Stimulated activated CD4-positive, alpha-beta T cell treated with anti-CD3 and anti-CD28 coated beads, Interleukin-4, amount 100 ng/mL, for 1 hour (primary cell): ENCODE results near the gene RBBP8.

Experiments
- DNase-seq: peaks from one replicate; pipeline ENCODE4 v3.0.0-alpha.2; 2020

The RBBP8 gene

DNA sequence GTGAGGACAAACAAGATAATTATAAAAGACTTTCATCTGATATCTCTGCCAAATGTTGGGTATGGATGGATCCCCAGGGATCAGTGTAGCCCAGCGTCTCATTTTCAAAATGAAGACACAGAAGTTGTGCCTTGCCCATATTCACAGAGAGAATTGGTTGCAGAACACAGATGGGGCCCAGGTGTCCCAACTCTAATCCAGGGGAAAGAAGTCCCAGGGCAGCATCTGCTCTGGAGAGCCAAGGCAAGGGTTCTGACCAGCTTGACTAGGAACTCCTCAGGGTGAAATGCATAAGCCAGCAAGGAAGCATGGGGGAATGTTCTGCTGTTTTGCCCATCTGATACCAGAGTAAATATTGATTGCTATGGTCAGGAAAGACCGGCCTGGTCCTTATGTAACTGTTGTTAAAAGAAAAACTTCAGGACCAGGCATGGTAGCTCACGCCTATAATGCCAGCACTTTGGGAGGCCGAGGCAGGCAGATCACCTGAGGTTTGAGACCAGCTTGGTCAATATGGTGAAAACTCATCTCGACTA is 133.4 kb downstream of the RBBP8 start:
- DNase-seq = no peak

- DNase-seq = no peak
Observed at GRCh38 chr18:23067236-23067635, 134.1 kb downstream of the RBBP8 start.

- DNase-seq = no peak
Observed at GRCh38 chr18:23068011-23068410, 134.9 kb downstream of the RBBP8 start.

DNA sequence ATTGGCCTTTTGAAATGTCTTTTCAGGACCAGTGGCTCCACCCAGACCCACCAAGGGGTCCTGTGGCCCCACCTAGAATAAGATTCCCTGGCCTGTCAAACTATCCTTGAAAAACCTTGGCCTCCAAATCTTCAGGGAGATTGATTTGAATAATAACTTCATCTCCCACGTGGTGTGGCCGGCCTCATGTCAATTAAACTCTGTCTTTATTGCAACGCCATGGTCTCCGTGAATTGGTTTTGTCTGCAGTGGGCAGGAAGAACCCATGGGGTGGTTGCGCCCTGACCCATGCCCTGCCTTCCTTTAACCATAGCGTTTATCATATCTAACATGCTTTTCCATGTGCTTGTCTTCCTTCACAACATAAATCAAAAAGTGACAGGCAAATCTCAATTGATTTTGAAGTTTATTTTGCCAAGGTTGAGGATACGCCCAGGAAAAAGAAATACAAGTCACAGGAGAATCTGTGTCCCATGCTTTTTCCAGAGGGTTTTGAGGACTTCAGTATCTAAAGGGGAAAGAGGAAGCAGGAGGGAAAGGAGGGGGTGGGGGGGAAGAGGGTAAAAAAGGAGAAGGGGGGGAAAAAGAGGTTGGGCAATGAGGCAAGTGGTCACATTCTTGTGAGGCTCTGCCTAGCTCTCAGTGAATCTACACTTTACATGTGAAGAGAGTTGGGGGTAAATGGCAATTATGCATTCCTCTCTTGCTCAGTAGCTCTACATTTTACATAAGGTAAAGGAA is 135.6 kb downstream of the RBBP8 start:
- no peak for DNase-seq

DNA sequence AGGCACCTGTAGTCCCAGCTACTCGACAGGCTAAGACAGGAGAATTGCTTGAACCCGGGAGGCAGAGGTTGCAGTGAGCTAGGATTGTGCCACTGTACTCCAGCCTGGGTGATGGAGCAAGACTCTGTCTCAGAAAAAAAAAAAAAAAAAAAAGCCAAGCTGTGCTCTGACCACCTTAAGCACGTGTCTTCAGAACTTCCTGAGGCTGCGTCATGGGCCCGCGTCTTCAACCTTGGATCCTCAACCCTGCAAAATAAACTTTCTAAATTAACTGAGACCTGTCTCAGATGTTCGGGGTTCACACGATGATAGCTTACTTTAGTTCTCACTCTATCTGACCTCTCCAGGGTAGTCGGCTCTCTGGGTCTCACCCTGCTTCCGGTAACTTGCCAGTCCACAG is 136.4 kb downstream of the RBBP8 start:
- peak; percentile 15 for DNase-seq

GRCh38 chr18:23069898-23070297 is 136.8 kb downstream of the RBBP8 start:
- DNase-seq = no peak

DNA sequence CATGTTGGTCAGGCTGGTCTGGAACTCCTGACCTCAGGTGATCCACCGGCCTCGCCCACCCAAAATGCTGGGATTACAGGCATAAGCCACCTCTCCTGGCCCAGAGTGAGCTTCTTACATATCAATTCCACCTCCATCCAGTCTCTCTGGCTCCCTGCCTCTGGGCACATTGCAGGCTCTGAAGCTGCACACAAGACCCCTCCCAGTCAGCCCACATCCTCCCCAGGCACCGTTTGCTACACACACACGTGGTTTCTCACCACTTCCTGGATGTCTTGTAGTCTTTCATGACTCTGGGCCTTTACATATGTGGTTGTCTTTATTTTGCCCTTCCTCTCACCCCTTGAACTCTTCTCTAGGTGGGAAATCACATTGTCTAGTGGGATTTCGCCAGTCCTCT is 138.2 kb downstream of the RBBP8 start:
- peak; percentile 55 for DNase-seq

- DNase-seq = no peak
Observed at GRCh38 chr18:23072079-23072478, 139.0 kb downstream of the RBBP8 start.

DNA sequence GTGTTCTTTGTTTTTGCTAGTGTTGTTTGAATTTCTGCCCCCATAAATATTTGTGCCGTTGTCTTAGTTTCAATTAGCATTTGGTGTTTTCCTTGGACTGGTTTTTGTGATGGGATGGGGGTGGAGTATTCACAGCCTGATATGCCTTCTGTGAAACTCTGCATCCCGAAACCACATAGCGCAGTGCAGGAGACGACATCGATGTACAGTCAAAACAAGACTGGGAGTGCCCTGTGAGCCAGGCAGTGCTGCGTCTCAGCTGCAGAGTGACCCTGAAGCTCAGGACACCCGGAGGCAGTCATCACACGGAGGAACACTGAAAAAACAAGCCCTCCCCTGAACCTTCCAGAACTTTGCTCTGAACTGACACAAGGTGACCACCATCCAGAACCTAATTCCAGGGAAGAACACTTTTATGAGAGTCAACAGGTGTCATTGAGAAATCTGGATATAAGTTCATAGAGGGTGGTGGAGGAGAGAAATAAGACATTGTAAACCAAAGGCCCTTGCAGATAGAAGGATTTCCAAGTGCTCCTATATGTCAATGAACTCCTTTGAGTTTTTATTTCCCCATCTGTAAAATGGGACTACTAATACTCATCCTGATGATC is 141.0 kb downstream of the RBBP8 start:
- no peak for DNase-seq
